ENCODE measurements around the gene LUZP1.

LUZP1 gene

GRCh38 chr1:23156940-23157339 is 11.7 kb downstream of the LUZP1 start:
- H3K4me3 ChIP-seq (ENCODE audit: low read depth, low read length), result no peak overlapping the region
- ChIA-PET CTCF (interaction anchor here (1.4 kb wide), 1 partner anchor 26 kb away, joined by 3 read pairs; no protein-coding TSS in a partner anchor), POLR2A (no interaction called here)
- no peak for DNase-seq (ENCODE audit: low read depth, low spot score)
- TF ChIP-seq CTCF (IDR thresholded peaks at IDR 0.05; ENCODE audit: insufficient read depth, low read length, missing control alignments), result no peak

- no peak for TF ChIP-seq CTCF (IDR thresholded peaks at IDR 0.05; ENCODE audit: insufficient read depth, low read length, missing control alignments)
- no peak for DNase-seq (ENCODE audit: low read depth, low spot score)
- ChIA-PET CTCF (interaction anchor here (1.3 kb wide), 1 partner anchor 30 kb away, joined by 5 read pairs; no protein-coding TSS in a partner anchor), POLR2A (no interaction called here)
- no peak overlapping the region for H3K4me3 ChIP-seq (ENCODE audit: low read depth, low read length)
Measured at GRCh38 chr1:23152966-23153684, 15.5 kb downstream of the LUZP1 start.

- no peak overlapping the region for H3K4me3 ChIP-seq (ENCODE audit: low read depth, low read length)
- ChIA-PET CTCF (interaction anchor here (0.7 to 1.6 kb wide), 8 partner anchors 10 to 52 kb away, joined by 3 to 6 read pairs (median 4); no protein-coding TSS in a partner anchor), POLR2A (no interaction called here)
- DNase-seq (ENCODE audit: low read depth, low spot score), result no peak
- TF ChIP-seq CTCF (IDR thresholded peaks at IDR 0.05; ENCODE audit: insufficient read depth, low read length, missing control alignments), result no peak
Measured at GRCh38 chr1:23150742-23151141, 17.9 kb downstream of the LUZP1 start.

GRCh38 chr1:23150125-23150524 is 18.5 kb downstream of the LUZP1 start:
- DNase-seq (ENCODE audit: low read depth, low spot score), result no peak
- POLR2A ChIA-PET, result no interaction called here
- CTCF ChIA-PET, result interaction anchor here (0.6 to 1.6 kb wide), 4 partner anchors 9 to 51 kb away, joined by 3 to 5 read pairs (median 4); no protein-coding TSS in a partner anchor
- H3K4me3 ChIP-seq (ENCODE audit: low read depth, low read length), result no peak overlapping the region
- no peak for TF ChIP-seq CTCF (IDR thresholded peaks at IDR 0.05; ENCODE audit: insufficient read depth, low read length, missing control alignments)

- DNase-seq (ENCODE audit: low read depth, low spot score), result no peak
- H3K4me3 ChIP-seq (ENCODE audit: low read depth, low read length), result no peak overlapping the region
- no peak for TF ChIP-seq CTCF (IDR thresholded peaks at IDR 0.05; ENCODE audit: insufficient read depth, low read length, missing control alignments)
- ChIA-PET CTCF (no interaction called here), POLR2A (no interaction called here)
Measured at GRCh38 chr1:23149114-23149513, 19.5 kb downstream of the LUZP1 start.

GRCh38 chr1:23148084-23148483 is 20.6 kb downstream of the LUZP1 start:
- no peak for DNase-seq (ENCODE audit: low read depth, low spot score)
- no peak for TF ChIP-seq CTCF (IDR thresholded peaks at IDR 0.05; ENCODE audit: insufficient read depth, low read length, missing control alignments)
- no peak overlapping the region for H3K4me3 ChIP-seq (ENCODE audit: low read depth, low read length)
- ChIA-PET POLR2A (no interaction called here), CTCF (interaction anchor here (1.1 to 1.3 kb wide), 3 partner anchors 14 to 49 kb away, joined by 3 to 7 read pairs (median 3); no protein-coding TSS in a partner anchor)

All from AG04449 (cell line).